HG03159 (cell line): Measurements from ENCODE around the gene S100A16.
A peak's percentile ranks its signal among the peaks of the same experiment; 100 is the strongest.

ENCODE experiments used
- ATAC-seq: cut with Tn5 transposase; IDR thresholded peaks from one replicate; pipeline ENCODE4 v1.9.1; 2021; ENCODE audit warnings: mild to moderate bottlenecking, moderate library complexity; ENCODE audit not compliant: unreplicated experiment

The S100A16 gene

DNA sequence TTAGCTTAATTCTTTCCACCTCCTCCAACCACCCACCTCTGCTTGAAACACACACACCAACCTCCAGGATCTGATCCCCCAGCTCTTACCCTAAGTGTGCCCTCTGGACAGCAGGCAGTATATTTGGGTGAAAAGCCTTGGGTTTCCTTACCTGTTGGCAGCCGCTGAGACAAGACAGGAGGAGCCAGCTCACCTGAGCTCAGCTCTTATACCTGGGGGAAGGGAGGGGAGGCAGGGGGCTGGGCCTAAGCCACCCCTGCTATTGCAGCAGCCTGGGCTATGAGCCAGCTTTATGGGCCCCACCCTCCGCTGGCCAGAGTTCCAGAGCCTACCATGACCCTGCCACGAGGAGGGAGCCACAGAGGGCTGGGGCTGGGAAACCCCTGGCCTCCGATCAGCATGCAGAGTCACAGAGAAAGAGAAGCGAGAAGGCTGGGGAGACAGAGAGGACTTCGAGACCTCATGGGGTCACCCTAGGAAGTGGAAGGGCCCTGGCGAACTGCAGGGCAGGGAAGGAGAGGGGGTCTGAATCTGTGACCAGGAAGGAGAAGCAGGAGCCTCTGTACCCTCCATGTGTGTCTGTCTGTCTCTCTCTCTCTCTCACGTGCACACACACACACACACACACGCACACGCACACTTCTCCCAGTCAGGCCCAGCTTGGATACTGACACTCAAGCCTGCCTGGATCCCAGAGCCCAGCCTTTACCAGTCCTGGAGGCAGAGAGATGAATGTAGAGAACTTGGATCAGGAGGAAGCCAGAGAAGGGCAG lies 3.4 kb upstream of the S100A16 start, which contains the start of gene S100A14:
S100A14 (minus strand) TSS at position 182 of the 773 bp plus-strand sequence. CDS start 467 bp downstream, outside the sequence.
- no peak for ATAC-seq

DNA sequence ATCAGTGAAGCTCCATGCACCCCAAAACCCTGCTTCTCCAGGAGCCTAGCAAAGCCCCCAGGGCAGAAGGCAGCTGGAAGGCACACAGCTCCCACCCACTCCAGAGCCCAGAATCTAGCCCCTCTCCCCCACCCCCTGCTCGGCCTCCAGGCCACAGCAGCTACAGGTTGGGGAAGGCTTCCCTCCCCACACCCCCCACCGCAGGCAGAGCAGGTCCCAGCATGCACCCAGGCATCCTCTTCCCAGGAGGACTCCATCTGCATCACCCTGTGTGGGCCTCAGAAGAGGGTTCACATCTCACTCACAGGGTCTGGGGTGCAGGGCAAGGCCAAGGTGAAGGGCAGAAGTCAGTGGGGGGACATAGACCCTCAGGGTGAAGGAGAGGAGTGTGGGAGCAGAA lies 2.5 kb upstream of the S100A16 start:
- no peak for ATAC-seq

DNA sequence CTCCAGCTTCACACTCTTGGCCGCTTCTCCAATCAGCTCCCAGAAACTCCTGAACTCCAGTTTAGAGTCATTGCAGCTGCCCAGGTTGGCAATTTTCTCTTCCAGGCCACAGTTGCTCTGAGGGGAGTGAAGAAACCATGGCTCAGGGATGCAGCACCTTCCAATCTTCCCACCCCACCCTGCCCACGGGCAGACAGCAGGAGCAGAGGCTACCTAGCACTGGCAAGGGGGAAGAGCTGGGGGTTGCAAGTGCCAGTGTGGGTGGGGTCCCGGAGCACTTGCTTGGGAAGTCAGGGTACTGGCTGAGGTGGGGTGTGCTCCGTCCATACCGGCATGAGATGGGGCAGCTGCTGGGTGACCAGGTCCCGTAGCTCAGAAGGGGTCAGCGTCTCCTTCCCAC lies 2.0 kb upstream of the S100A16 start:
- no peak for ATAC-seq

DNA sequence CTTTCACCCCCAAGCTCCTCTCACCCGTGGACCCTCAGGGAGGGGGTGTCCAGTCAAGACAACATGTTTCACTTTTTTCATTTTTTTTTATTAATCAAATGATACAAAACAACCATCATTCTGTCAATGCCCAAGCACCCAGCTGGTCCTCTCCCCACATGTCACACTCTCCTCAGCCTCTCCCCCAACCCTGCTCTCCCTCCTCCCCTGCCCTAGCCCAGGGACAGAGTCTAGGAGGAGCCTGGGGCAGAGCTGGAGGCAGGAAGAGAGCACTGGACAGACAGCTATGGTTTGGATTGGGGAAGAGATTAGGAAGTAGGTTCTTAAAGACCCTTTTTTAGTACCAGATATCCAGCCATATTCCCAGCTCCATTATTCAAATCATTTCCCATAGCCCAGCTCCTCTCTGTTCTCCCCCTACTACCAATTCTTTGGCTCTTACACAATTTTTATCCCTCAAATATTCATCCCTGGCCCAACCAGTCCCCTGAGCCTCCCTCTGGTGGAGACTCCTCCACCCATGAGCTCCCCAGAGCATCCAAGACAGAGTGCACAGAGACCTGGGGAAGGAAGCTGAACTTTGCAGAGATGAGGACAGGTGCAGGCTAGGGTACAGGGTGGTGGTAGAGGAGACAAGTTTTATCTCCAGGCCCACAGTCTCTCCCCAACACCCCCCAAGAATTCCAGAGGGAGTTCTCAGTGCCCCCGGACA lies 1.4 kb upstream of the S100A16 start:
- no peak for ATAC-seq

DNA sequence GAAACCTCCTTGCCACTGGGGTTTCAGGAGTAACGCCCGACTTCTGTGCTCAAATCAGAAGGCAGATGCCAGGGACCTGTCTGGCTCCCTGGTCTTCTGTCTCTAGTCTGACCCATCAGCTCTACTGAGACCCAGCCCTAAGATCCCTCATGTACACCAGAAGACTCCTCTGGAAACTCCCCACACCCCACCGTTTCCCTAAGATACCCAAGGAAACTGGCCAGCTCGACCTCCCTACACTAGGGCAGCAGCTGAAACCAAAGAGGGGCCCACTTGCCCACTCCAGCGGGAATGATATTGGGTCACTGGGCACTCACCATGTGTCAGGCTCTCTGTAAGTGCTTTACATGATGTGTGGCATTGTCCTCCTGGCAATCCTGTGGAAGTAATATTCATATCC lies 469 bp upstream of the S100A16 start:
- no peak for ATAC-seq

DNA sequence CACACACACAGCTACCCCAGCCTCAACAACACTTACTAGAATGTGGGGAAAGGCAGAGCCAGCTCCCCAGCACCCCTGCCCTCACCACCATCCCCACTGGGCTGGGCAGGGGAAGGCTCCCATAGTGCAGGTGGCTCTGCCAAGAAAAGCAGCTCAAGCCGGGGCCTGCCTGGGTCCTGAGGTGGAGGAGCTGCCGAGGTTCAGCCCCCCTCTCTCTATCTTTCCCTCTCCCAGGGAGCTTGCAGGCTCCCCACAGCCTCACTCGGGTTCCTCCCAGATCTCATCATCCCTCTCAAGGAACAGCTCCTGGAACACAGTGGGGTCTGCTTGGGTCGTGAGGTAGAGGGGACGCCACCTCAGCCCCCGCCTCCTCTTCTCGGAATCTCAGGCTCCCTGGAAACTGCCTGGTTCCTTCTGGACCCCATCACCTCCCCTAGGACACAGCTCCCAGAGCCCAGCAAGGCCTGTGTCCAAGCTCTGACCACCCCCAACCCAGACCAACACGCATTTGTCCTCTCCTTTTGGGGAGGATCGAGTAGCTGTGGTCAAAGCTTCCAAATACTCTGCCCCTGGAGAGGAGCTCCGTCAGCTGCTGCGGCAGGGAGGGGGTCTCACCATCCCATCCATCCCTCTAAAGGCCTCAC lies 704 bp downstream of the S100A16 start:
- ATAC-seq, result no peak

DNA sequence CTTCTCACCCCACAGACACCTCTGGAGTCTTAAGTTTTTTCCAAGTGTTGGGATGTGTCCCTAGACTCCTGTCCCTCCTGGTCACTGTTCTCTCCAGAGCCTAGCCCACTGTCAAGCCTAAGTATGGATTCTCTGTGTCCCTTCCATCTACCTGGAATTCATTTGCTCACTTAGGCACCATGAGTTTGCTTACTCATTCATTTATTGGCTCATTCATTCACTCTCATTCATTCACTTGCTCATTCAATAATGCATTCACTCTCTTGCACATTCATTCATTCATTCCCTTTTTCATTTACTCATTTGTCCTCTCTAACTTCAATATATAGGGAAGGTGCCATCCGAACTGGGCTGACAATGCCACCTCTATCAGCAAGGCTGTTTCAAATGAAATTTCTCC lies 1.6 kb downstream of the S100A16 start:
- ATAC-seq, result no peak

DNA sequence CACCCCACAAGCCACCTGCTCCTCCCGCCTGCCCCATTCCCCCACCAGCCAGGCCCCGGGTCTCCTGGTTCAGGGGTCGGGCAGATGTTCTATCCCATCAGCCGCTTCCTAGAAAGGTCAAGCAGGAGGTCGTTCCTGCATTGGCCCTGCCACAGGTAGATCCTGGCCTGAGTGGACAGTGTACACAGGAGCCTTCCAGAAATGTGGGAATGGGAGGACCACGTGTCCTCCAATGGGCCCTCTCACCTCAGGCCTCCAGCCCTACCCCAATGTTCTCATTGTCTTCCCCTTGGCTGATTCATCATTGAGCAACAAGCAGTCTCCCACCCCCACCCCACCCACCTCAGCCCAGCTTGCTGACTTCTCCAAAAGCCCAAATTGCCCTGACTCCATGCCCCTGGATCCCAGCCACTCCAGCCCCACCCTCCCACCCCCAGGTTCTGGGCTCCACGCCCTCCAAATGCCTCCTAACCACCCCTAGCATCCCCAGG lies 2.1 kb downstream of the S100A16 start:
- no peak for ATAC-seq

DNA sequence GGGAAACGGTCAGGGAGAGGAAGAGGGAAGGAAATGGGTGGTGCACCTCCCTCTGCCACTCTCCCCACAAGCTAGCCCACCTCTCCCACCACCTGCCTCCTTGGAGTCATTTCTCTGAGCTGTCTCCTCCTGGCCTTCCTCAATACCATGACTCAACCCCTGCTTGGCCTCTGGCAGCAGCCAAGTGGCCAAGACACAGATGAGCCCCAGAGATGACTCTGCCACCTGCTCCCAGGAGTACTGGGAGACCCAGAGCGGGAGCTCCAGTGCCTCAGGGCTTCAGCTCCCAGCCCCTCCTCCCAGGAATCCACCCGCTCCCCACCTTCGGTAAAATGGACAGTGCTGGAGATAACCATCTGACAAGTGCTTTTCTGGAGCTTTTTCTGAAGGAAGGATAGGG lies 2.6 kb downstream of the S100A16 start:
- ATAC-seq, result no peak

DNA sequence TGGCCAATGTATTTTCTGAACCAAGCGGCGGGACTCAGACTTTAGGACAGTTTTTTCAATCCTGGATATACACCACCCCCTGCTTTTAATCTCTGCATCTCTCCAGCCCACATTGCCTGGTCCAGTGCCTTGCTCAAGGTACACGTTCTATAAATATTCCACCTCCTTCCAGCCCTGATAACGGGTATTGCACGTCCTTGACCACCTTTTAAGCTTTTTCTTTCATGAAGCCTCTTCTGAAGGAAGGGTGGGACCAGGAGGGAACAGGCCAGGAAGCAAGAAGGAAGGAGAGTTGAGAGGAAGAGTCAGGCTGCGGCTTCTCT lies 3.4 kb downstream of the S100A16 start:
- ATAC-seq, result no peak

DNA sequence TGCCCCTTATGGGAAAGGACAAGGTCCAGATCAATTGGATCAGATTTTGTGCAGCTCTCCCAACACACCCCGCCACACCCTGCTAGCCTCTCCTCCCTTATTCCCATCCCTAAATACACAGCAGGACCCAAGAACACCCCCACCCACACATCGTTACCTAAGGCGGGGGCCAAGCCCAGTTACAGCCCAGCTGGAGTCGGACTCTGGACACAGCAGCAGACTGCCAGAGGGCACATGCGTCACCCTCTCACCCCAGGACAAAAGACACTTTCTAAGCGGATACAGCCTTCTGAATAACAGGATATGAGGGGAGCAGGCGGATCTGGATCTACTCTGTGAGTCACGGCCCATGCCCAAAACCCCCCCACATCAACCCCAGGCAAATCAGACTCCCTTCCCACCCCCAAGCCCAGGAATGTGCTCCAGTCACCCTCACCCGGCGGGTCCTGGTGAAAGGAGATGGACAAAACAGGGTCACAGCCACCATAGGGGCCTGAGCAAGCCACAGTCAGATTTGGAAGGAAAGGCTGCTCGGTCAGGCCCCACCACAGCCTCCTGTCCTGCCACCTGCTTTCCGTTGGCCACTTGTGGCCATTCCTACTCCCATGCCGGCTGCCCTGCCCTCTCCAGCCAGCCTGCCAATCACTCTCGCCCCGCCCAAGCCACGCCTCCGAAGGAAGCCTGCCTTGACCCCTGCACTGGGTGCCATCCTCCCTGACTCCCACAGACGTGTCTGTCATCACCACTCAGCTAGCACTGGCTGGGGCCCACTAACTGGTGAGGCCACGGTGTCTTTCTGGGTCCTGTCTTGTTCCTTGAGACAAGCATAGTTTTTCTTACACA lies 4.0 kb downstream of the S100A16 start:
- no peak for ATAC-seq

DNA sequence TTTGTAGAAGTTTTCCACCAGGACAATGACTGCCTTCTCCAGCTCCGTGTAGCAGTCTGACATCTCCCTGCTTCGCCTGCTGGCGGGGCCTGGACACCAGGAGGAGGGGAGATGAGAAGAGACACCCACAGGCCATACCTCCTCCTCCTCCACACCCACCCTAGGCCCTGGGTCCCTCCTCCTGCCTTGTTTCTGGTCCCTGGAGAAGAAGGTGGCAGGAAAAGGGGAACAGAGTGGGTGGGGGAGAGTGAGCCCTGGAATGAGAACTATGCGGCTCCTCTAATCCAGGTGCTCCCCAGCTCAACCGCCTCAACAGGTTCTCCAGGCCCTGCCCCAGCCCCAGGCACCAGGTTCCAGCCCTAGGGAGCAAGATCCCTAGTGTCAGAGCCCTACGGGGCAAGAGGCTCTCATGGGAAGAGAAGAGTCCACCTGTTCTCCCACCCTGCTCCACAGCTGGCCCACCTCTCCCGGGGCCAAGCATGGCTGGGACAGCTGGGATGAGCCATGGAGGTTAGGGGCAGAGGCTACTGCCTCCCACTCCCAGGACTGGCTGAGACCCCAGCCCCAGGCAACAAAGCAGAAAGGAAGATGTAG lies 4.8 kb downstream of the S100A16 start:
- ATAC-seq, result no peak

DNA sequence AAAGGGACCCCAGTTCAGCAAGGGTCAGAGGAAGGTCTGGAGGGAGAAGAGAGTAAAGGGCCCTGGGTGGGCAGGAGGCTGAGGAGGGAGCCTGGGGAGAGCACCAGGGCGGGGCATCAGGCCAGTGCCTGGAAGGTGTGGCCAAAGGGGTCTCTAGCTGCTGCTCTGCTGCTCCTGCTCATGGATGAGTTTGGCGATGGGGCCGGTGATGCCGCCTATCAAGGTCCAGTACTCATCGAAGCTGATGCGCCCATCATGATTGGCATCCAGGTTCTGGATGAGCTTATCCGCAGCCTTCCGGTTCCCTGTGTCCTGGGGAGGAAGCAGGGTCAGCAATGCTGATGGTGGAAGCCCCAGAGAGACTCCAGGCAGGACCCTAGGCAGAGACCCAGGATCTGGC lies 5.6 kb downstream of the S100A16 start:
- ATAC-seq, result no peak

DNA sequence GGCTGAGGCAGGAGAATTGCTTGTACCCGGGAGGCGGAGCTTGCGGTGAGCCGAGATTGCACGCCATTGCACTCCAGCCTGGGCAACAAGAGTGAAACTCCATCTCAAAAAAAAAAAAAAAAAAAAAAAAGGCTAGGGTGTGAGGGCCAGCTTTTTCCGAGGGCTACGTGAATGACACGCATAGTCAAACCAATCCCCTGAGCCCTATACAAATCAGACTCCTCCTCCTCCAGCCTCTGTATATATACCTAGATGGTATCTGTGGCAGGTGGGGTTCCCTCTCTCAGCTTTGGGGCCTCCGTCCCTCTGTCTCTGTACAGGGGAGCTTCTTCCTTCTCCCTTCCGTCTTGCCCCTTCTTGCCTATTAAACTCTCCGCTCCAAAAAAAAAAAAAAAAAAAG lies 6.7 kb downstream of the S100A16 start:
- ATAC-seq, result no peak

DNA sequence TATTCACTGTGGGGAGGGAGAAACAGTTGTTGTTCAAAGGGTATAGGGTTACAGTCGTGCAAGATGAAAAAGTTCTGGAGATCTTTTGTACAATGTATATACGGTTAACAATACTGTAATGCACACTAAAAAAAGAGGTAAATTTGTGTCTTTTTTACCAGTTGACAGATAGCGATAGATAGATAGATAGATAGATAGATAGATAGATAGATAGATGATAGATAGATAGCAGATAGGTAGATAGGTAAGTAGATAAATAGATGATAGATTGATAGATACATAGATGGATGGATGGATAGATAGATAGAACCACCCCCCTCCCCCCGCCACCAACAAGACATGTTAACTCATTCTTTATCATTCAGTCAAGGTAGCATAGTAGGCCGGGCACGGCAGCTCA lies 10.2 kb downstream of the S100A16 start:
- no peak for ATAC-seq

DNA sequence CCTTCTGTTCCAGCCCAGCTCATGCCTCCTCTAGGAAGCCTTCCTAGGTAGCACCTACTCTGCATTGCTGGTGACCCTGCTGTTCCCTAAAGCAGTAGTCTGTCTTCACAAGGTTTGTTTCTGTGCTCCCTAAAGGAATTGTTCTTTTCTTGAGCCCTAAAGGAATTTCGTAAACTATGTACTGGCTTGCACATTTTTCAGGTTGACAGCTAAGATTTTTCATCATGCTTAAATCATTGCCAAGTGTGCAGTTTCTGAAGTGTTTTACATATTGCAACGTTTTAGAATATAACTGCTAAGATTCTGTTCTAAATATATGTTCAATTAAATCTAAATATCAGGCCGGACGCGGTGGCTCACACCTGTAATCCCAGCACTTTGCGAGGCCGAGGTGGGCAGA lies 13.1 kb downstream of the S100A16 start:
- ATAC-seq, result no peak

DNA sequence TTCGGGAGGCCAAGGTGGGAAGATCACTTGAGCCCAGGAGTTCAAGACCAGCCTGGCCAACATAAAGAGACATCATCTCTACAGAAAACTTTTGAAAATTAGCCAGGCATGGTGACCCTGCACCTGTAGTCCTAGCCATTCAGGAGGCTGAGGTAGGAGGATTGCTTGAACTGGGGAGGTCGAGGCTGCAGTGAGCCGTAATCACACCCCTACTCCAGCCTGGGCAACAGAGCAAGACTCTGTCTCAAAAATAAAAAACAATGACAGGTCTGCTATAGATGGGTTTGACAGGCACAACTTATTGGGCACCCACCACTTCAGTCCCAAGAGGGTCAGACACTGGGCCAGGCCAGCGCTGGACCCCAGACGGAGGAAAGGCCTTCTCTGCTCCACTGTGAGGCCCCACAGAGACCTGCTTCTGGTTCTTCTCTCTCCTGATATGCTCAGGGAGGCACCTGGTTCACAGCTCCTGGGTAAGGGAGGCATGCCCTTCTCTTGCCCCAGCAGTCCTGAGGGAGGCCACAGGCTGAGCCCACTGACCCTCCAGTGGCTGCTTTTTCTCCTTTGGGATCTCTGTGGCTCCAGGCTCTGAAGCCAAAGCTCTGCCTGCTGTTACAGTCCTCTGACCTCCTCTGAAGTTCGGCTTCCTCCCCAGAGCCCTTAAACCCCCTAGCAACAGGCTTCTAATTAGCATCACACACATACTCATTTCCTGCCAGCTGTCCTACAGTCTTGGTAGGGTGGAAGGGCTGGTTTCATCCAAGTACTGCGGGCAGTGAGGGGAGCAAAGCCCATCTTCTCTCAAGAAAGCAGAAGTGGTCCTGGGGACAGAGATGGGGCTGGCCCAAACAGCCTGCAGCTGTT lies 14.4 kb downstream of the S100A16 start:
- ATAC-seq, result peak; percentile 97

DNA sequence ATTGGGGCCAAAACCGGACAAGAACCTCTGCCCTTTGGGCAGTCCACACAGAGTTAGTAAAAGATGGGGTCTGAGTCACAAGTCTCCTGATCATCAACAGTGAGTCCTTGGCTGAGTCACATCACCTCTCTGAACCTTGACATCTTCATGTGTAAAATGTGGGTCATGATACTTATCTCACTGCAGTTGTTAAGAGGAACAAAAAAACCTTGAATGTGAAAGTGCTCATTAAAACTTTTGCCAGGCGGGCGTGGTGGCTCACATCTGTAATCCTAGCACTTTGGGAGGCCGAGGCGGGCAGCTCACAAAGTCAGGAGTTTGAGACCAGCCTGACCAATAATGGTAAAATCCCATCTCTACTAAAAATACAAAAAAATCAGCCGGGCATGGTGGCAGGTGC lies 15.7 kb downstream of the S100A16 start:
- ATAC-seq, result no peak

DNA sequence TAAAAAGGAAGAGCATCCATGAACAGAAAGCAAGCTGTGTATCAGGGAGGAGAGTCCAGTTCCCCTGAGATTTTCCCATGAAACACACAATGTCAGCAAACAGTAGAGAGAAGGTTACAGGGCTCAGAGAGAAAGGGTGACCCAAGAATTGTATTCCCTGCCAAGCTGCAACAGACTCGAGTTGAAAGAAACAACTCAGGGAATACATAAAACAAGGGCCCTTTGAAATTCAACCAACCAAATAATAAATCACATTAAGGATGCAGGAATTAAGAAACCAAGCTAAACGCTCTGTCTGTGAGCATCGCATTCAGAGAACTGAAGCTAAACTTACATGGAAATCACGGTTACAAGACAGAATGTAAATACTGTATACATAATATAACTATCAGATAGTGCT lies 20.2 kb downstream of the S100A16 start:
- ATAC-seq, result no peak

DNA sequence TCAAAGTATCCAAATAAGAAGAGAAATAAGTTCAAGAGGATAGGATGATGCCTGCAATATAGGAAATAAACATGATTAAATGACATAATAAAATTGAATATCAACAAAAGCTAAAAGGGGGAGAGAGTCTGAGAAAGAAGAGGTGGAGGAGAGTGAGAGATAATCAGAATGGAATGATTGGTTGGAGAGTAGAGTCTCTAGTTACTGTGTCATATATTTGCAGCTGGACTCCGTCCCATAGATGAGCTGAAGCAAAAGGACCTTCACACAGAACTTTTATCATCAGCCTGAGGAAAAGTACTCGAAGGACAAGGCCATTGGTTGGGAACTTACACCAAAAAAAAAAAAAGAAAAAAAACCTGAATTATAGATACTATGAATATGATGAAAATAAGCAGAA lies 24.5 kb downstream of the S100A16 start:
- ATAC-seq, result no peak
